Measurements from ENCODE around the gene DMRTA2. TPM values are rescaled to one million over a fixed set of nuclear protein-coding genes. Genes with fewer than 3 reads are reported as not detected.

Gene DMRTA2
- total RNA-seq, 1 donor from 2014 or later: 0.05 TPM

GRCh38 chr1:50424045-50424883, 1.0 kb upstream of the DMRTA2 start:
- no peak for DNase-seq (ENCODE audit: low read depth)

GRCh38 chr1:50423670-50424000, 392 bp upstream of the DMRTA2 start:
- DNase-seq (ENCODE audit: low read depth): no peak

DNA sequence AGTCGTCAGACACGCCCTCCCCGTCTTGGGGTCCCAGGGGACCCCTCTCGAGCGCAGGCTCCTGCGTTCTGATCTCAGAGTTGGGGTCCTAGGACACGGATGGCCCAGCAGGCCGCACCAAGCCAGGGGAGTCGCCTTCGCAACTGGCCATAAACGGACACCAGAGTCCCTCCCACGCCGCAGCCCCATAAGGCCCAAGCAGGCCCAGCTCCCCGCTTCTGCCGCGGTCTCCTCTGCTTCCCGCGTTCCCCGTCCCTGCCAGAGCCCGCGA, 633 bp downstream of the DMRTA2 start:
- no peak for DNase-seq (ENCODE audit: low read depth)

GRCh38 chr1:50421768-50422674, 1.2 kb downstream of the DMRTA2 start:
- no peak for DNase-seq (ENCODE audit: low read depth)

DNA sequence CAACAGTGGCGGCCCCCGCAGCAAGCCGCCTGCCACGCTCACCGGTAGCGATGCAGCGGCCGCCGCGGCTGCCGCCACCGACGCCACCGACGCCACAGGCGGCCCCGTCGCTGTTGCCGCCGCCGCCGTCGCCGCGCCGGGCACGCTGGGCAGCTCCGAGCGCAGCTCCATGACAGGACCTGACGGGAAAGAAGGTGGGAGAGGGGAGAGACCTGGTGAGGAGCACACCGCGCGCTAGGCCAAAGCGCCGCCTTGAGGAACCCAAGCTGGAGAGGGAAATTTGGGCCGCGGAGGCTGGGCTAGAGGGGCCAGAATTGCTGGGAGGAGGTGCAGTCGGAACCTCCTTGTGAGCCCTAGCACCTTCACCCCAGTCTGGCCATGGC, 1.9 kb downstream of the DMRTA2 start:
- DNase-seq (ENCODE audit: low read depth): no peak

DNA sequence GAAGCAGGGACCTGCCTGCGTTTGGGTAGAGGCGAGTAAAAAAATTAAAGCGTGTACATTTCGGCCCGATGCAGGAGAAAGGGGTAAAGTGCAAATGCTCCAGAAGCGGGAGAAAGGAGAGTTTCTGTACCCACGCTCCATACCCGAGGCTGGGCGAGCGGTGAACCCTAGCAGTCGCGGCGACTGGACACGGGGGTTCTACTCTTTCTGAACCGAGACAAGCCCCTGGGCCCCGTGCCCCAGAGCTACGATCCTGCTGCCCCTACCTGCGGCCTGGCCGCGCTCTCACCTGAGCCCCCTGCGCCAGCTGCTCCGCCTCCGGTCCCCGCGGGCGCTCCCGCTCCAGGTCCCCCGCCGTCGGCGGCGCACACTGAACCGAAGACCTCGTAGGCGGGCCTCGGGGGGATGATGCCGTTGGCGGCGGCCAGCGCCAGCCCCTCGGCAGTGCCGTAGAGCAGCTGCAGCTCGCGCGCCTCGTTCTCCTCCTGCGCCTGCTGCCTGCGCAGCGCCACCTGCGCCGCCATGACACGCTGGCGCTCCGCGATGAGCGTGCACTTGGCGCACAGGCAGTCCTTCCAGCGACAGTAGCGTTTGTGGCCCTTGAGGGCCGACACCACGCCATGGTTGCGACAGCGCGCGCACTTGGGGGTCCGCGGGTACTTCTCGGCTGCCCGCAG, 2.4 kb downstream of the DMRTA2 start:
- DNase-seq (ENCODE audit: low read depth): no peak

DNA sequence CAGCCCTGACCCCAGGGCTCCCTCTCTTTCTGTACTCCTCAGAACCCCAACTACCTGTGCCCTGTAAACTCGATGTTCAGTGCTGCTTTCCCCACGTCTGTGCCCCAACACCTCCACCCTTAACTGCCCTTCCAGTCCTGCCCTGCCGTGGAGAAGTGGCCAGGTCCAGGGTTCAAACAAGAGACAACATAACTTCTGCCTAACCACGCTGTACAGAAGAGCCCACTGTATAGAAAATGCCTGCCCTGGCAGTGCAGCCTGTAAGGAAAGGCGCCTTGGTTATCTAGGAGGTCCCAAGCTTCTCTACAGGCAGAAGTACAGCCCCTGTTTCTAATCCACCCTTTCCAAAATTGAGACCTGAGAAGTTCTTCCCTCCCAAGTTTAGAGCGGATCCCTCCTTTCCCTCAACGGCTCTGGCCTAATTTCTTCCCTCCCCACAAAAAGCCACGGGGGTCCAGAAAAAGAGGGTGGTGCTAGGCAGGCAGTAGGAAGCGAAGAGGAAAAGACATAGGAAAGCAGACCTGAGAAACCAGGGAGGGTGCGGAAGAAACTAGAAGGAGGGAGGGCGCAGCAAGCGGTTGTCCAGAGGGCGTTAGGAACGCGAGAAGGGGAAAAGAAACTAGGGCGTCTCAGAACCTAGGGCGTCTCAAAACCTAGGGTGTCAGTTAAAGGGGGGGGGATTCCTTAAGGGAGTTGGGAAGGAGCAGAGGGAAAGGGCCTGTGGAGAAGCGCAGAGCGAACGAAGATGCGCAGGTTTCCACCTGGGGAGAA, 3.2 kb downstream of the DMRTA2 start:
- no peak for DNase-seq (ENCODE audit: low read depth)

DNA sequence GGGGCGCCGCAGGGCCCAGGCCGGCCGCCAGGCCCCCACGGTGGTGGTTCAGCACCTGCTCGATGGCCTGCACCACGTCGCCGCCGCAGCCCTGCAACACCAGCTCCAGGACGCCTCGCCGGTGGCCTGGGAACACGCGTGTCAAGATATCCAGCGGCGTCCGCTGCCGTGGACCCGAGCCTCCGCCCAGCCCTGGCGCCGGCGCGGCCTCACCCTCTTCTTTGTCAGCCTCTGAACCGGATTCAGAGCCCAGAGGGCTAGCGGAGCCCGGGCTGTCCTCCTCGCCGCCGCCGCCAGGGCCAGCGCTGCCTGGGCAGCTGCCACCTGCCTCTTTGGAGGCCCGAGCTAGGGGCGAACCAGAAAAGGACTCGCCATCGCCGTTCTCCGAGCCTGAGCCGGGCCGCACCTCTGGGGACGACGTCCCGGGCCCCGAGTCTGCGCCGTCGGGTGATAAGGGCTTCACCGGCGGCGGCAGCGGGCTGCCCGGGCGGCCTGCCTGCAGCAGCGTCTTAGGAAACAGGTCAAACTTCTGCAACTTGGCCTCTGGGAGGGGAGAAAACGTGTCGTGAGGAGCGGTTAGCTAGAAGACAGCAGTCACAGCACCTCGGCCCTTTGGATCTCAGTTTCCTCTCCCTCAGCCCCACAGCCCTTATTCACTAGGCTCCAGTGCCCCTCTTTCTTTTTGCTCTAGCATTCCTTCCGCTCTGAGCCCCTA, 3.9 kb downstream of the DMRTA2 start:
- no peak for DNase-seq (ENCODE audit: low read depth)

- DNase-seq (ENCODE audit: low read depth): no peak
Observed at GRCh38 chr1:50418600-50419109, 4.6 kb downstream of the DMRTA2 start.

DNA sequence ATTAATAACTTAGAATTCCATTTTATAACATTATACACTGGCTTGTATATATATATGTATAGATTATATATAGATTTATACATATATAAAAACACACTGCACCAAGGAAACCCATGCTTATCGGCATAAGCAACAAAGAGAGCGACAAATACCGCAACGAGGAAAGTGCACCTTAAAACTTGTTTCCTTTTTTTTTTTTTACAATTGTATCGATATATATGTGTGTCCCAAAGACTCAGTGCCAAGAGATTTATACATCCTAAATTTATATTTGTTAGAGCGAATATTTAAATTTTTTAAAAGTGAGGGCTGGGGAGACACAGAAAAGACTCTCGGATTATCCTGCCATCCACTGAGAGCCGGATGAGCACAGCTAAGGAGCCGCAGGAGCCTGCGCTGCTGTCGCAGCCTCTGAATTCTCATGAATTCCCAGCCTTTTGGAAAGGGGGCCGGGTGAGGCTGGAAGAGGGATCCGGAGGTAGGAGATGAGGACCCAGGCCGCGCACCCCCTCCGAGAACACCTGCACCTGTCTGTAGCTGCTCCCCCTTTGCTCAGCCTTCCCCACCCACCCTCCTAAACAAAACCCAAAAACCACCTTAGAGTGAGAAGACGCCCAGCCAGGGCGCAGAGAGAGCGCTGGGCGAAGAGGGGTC, 5.2 kb downstream of the DMRTA2 start:
- DNase-seq (ENCODE audit: low read depth): no peak

DNA sequence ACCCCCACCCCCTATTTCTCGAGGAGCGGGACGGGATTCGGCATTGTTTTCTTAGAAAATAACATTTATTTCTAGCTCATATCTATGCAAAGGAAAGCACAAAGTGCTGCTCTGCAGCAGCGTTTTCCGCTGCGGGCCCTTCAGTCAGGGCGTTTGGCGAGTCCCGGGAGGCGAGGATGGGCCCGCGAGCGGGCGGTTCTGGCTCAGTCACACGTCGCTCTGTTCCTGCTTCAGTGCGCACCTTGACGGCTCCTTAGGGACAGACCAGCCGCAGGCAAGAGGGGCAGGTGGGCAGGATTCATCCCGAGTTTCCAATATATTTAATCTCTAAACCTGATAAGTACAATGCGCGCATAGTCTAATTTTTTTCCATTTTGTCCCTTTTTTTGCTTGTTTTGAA, 5.7 kb downstream of the DMRTA2 start:
- no peak for DNase-seq (ENCODE audit: low read depth)

GRCh38 chr1:50416553-50417453, 6.4 kb downstream of the DMRTA2 start:
- DNase-seq (ENCODE audit: low read depth): no peak

- no peak for DNase-seq (ENCODE audit: low read depth)
Observed at GRCh38 chr1:50416150-50416527, 7.1 kb downstream of the DMRTA2 start.

- DNase-seq (ENCODE audit: low read depth): no peak
Observed at GRCh38 chr1:50415235-50416149, 7.8 kb downstream of the DMRTA2 start.

DNA sequence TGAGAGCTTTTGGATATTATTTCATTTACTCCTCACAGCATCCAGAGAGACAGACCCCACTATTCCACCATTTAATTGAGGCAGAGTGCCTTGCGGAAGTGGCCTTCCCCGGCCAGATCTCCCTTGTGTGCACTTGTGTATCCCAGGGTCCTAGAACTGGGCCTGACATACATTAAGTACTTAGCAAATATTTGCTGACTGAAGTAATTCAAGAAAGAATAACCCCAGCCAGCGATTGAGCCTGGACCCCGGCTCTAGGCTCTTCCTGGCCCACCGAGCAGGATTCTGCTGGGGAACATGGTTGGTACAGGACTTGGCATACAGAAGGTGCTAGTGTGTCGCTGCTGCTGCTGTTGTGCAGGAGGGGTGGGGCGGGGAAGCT, 8.4 kb downstream of the DMRTA2 start:
- no peak for DNase-seq (ENCODE audit: low read depth)

DNA sequence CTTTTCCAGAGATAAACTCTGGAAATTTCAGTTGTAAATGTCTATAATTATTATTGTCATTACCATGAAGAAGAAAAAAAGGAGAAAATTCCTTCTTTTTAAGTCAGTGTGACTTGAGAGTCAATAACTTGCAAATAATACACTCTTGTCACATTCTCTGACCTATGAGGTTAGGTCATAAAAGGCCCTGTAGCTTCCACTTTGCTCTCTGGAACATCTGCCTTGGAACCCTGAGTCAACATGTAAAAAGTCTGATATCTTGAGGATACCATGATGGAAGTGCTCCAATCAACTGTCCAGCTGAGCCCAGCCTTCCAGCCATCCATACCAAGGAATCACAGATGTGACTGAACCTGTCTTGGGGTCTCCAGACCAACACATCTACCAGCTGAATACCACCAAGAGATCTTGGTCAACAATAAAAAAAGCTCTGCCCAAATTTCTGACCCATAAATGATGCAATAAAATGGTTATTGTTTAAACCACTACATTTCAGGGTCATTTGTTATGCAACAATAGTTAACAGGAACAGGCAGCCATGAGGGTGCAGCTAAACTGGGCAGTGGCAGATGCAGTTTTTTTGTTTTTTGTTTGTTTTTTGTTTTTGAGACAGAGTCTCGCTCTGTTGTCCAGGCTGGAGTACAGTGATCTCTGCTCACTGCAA, 10.3 kb downstream of the DMRTA2 start:
- no peak for DNase-seq (ENCODE audit: low read depth)

DNA sequence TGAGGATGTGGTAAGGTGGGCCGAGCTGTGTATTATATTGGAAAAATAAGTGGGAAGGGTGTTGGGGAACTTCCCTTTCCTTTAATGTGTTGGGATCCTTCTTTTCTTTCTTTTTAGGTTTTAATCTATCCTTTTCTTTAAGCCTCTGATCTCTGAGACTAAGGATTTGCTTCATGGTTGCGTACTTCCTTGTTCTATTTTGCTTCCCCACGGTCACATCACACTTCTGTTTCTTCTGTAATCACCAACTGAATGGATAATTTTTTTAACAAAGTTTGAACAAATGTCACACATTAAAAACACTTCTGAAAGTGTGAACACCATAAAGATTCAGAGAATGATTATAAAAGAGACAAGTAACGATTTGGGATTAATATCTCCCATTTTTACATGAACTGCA, 17.4 kb downstream of the DMRTA2 start:
- no peak for DNase-seq (ENCODE audit: low read depth)

GRCh38 chr1:50393522-50394120, 29.6 kb downstream of the DMRTA2 start:
- no peak for DNase-seq (ENCODE audit: low read depth)
